ENCODE data around the gene GCK. TPM values are rescaled to one million over a fixed set of nuclear protein-coding genes. Genes with fewer than 3 reads are reported as not detected.

Gene GCK
- total and polyA plus RNA-seq, 2 donors (not counting 1 experiment from before 2014, with no cell fraction given): 0.22 to 0.24 TPM

- Histone ChIP-seq H3K36me3 (replicated peaks in 1 of 2; ENCODE audit: control extremely low read depth in 1 of 2, control insufficient read depth in 1 of 2, extremely low read depth in 1 of 2, insufficient read depth in 2 of 2, low read length in 1 of 2) (no peaks in the 10 kb centered on the region), H2AFZ (ENCODE audit: insufficient read depth, low read depth, low read length, poor library complexity, severe bottlenecking) (peak overlapping the region; percentile 78), H3K9me3 (ENCODE audit: control extremely low read depth in 1 of 3, control insufficient read depth in 2 of 3, insufficient read depth in 1 of 3, low read length in 2 of 3) (no peaks in the 10 kb centered on the region), H3K27ac (ENCODE audit: low read length in 2 of 2) (no peak overlapping the region), H3K79me2 (ENCODE audit: control insufficient read depth, insufficient read depth, low read length) (no peaks in the 10 kb centered on the region), H3K4me1 (ENCODE audit: control insufficient read depth in 2 of 2, insufficient read depth in 2 of 2, low read length in 2 of 2) (peaks cover 13 to 28% of the 10 kb centered on the region in 2 donors), H3K27me3 (replicated peaks in 1 of 4; ENCODE audit: control extremely low read depth in 1 of 4, control insufficient read depth in 3 of 4, insufficient read depth in 4 of 4, low read length in 3 of 4) (peaks cover 0 to 24% (median 6%) of the 10 kb centered on the region in 4 experiments), H3K4me2 (replicated peaks; ENCODE audit: low read depth, low read length, poor library complexity, severe bottlenecking) (peak overlapping the region; percentile 95), H4K20me1 (ENCODE audit: control insufficient read depth, insufficient read depth, low read length, poor library complexity, severe bottlenecking) (no peaks in the 10 kb centered on the region), H3K9ac (ENCODE audit: low read length) (peak overlapping the region; percentile 62), H3K4me3 (ENCODE audit: control extremely low read depth in 1 of 5, extremely low read depth in 1 of 5, insufficient read depth in 1 of 5, low read depth in 2 of 5, low read length in 4 of 5) (peak overlapping the region in 4 of 5 experiments; percentile 40 to 67 (median 55))
- POLR2A ChIA-PET: interaction anchor here (0.5 kb wide), 1 partner anchor 1012 kb away, joined by 3 read pairs; the partner anchor contains the start of gene RAMP3
- H3K27me3 Mint-ChIP-seq: no peaks in the 10 kb centered on the region
- peak; percentile 64 for DNase-seq
- 27% methylated on average over 54 of the region's 65 CpGs for WGBS (ENCODE audit: insufficient coverage)
- intact Hi-C loops (cut with micrococcal nuclease): loop anchor here (1.0 kb wide), 2 partner anchors 23 to 64 kb away; partner anchors contain the start of genes POLD2 and POLM
- peaks cover 17% of the 10 kb centered on the region for H3K4me1 Mint-ChIP-seq
- no peaks in the 10 kb centered on the region for H3K9me3 Mint-ChIP-seq (ENCODE audit: insufficient read depth)
- H3K4me3 Mint-ChIP-seq: peak overlapping the region; percentile 85
- TF ChIP-seq EZH2 (IDR thresholded peaks at IDR 0.05; ENCODE audit: borderline replicate concordance, insufficient read depth, low read depth, low read length, poor library complexity, severe bottlenecking) (no peak), CTCF (IDR thresholded peaks at IDR 0.05) (no peak)
- peak overlapping the region; percentile 50 for H3K27ac Mint-ChIP-seq
- CTCF ChIA-PET: interaction anchor here (1.1 kb wide), 1 partner anchor 20 kb away, joined by 3 read pairs; no protein-coding TSS in a partner anchor
- peak; percentile 91 for ATAC-seq (ENCODE audit: low read depth)
Observed at GRCh38 chr7:44145969-44146911, 43.0 kb downstream of the GCK start.
